ENCODE data around the gene SP2. TPM values are rescaled to one million over a fixed set of nuclear protein-coding genes. Genes with fewer than 3 reads are reported as not detected.

SP2 gene
- total RNA-seq, 1 experiment from 2014 or later: 22.2 TPM

DNA sequence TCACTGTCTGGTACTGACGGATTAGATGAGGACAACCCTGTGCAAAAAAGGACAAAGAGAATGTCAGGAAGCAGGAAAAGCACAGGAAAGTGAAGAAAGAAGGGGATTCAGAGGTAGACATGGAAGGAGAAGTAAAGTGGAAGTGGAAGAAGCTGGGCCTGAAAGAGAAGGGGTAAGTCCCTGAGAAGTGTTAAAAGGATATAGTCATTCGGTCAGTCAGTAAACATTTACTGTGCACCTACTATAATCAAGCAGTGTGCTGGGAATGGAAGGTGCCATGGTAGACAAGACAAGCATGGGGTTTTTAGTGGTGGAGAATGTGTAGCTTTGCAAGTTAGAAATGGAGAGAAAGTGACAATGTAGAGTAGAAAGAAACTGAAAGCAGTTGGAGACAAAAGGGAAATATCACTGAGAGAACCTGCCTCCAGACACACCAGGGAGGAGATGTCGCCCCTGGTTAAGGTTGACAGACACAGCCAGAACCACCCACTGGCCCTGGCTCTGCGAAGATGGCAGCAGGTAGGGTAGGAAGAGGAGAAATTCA, 4.4 kb upstream of the SP2 start:
- intact Hi-C loops (cut with micrococcal nuclease): loop anchor here (10.0 kb wide), 1 partner anchor 237 kb away; no protein-coding TSS in a partner anchor
- Histone ChIP-seq H3K4me1 (ENCODE audit: control insufficient read depth in 1 of 2, insufficient read depth in 2 of 2, low read length in 2 of 2) (peaks cover 0 to 24% of the 10 kb centered on the region in 2 experiments; a peak in 2 of 4 replicates), H3K27me3 (ENCODE audit: insufficient read depth, low read length) (no peaks in the 10 kb centered on the region), H3K9ac (ENCODE audit: low read length) (no peak overlapping the region), H3K36me3 (ENCODE audit: control insufficient read depth in 1 of 2, insufficient read depth in 2 of 2, low read length in 2 of 2) (no peaks in the 10 kb centered on the region), H3K27ac (ENCODE audit: low read depth, low read length) (no peak overlapping the region), H3K9me2 (ENCODE audit: insufficient read depth) (no peaks in the 10 kb centered on the region), H3K4me3 (replicated peaks in 1 of 2; ENCODE audit: low read depth in 1 of 2, low read length in 2 of 2) (no peak overlapping the region), H3K4me2 (ENCODE audit: low read length) (no peak overlapping the region), H4K20me1 (ENCODE audit: insufficient read depth) (no peaks in the 10 kb centered on the region), H3K9me3 (ENCODE audit: control insufficient read depth in 1 of 2, insufficient read depth in 1 of 2, low read depth in 1 of 2, low read length in 2 of 2) (no peaks in the 10 kb centered on the region), H3K79me2 (ENCODE audit: insufficient read depth, low read length) (peaks cover 1% of the 10 kb centered on the region; the same call in 1 of the 2 replicates), H2AFZ (ENCODE audit: low read depth, low read length, poor library complexity, severe bottlenecking) (no peak overlapping the region)
- ChIA-PET POLR2A (interaction anchor here (1.6 to 2.9 kb wide), 3 partner anchors 49 to 50 kb away, joined by 6 to 15 read pairs (median 6); partner anchors contain the start of gene SCRN2), RAD21 (ENCODE audit: low non-redundant PET in 1 of 2, low total read pairs in 2 of 2, uncharacterized antibody in 2 of 2, unreplicated experiment in 2 of 2) (interaction anchor here (1.2 to 3.5 kb wide), 3 partner anchors 49 to 126 kb away, joined by 5 to 43 read pairs (median 11); partner anchors contain the start of gene SCRN2 (in 1 of the 2)), CTCF (interaction anchor here (0.9 to 8.7 kb wide), 5 partner anchors 22 to 123 kb away, joined by 3 to 393 read pairs (median 3); partner anchors contain the start of genes LRRC46, MRPL10, OSBPL7 and SCRN2)
- ATAC-seq (no peak), DNase-seq (ENCODE audit: low read depth, low spot score) (no peak)
- TF ChIP-seq ZFX (IDR thresholded peaks at IDR 0.05) (no peak), ZNF274 (IDR thresholded peaks at IDR 0.05; ENCODE audit: low read depth, low read length) (no peak), EZH2 (IDR thresholded peaks at IDR 0.05) (no peak), RAD21 (IDR thresholded peaks at IDR 0.05; ENCODE audit: low read depth) (no peak), SRF (IDR thresholded peaks at IDR 0.05; ENCODE audit: low read depth) (no peak)
- TF ChIP-seq, protein P1, sequence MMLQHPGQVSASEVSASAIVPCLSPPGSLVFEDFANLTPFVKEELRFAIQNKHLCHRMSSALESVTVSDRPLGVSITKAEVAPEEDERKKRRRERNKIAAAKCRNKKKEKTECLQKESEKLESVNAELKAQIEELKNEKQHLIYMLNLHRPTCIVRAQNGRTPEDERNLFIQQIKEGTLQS (IDR thresholded peaks at IDR 0.05): no peak
- TF ChIP-seq, protein P2, sequence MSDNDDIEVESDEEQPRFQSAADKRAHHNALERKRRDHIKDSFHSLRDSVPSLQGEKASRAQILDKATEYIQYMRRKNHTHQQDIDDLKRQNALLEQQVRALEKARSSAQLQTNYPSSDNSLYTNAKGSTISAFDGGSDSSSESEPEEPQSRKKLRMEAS (IDR thresholded peaks at IDR 0.05): no peak
- TF ChIP-seq, protein P3, sequence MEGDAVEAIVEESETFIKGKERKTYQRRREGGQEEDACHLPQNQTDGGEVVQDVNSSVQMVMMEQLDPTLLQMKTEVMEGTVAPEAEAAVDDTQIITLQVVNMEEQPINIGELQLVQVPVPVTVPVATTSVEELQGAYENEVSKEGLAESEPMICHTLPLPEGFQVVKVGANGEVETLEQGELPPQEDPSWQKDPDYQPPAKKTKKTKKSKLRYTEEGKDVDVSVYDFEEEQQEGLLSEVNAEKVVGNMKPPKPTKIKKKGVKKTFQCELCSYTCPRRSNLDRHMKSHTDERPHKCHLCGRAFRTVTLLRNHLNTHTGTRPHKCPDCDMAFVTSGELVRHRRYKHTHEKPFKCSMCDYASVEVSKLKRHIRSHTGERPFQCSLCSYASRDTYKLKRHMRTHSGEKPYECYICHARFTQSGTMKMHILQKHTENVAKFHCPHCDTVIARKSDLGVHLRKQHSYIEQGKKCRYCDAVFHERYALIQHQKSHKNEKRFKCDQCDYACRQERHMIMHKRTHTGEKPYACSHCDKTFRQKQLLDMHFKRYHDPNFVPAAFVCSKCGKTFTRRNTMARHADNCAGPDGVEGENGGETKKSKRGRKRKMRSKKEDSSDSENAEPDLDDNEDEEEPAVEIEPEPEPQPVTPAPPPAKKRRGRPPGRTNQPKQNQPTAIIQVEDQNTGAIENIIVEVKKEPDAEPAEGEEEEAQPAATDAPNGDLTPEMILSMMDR (IDR thresholded peaks at IDR 0.05 in 2 of 3, conservative IDR thresholded peaks at IDR 0.05 in 1 of 3; ENCODE audit: borderline replicate concordance in 1 of 3, insufficient read depth in 1 of 3, low read depth in 2 of 3, low read length in 2 of 3): no peak
- no TSS peak for BruUV-seq (replicated peaks)
